HG02642 (cell line): ENCODE results near the gene IGFL4.

Experiments used
- ATAC-seq: cut with Tn5 transposase; IDR thresholded peaks from one replicate; pipeline ENCODE4 v1.9.1; 2021; ENCODE audit warnings: mild to moderate bottlenecking; ENCODE audit not compliant: unreplicated experiment, poor library complexity

IGFL4 gene

DNA sequence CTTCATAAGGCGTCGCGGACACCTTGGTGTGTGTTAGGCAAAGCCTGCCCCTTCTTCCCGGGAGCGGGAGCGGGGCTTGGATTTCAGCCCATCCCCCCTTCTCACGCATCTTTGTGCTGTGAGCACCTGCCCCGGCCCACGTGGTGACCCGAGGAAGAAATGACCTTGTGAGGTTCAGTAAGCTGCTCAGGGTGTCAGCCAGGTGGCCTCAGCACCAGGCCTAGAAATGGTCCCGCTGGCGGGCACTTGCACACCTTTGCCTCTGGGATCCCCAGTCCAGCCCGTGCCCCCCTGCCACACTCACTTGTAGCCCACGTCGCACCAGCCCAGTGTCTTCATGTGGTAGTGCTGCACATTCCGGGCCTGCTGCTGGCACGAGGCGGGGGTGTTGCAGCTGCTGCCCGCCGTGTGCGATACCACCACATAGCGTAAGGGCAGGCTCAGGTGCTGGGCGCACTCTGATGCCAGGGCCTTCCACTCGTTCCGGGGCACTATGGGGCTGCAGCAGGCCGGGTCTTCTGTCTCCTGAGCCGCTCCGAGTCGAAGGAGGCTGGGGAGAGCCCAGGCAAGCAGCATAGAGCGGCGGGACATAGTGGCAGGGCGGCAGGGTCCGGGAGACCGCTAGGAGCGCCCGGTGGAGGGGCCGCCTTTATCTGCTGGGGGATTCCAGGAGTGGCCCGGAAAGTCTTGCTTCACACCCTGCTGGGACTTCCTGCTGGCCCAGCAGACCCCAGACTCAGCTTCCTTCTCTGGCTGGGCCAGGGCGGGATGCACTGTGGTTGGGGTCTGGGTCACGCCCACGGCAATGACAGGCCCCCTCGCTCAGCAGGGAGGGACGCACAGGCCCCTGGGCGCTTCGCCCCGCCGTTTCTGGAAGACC lies 18.1 kb downstream of the IGFL4 start, which contains the start of gene PGLYRP1:
TSS of gene PGLYRP1 (minus strand) at position 623 of the 880 bp plus-strand sequence. CDS start at position 591, 32 bp downstream.
- no peak for ATAC-seq

DNA sequence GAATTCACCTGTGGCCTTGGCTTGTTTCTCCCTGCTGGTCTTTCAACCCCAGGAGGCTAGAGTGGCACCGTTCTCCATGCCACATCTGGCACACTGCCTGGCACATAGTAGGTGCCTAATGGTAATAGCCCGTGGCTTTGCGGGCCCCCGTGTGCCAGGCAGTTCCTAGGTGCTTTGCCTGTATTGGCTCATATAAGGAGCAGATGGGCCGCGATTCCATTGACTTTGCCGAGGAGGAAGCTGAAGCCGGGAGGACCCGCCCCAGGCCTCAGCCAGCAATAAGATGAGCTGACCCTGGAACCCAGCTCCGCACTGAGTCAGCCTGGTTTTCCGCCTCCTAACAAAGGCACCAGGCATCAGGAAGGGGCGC lies 18.8 kb downstream of the IGFL4 start:
- ATAC-seq: no peak

DNA sequence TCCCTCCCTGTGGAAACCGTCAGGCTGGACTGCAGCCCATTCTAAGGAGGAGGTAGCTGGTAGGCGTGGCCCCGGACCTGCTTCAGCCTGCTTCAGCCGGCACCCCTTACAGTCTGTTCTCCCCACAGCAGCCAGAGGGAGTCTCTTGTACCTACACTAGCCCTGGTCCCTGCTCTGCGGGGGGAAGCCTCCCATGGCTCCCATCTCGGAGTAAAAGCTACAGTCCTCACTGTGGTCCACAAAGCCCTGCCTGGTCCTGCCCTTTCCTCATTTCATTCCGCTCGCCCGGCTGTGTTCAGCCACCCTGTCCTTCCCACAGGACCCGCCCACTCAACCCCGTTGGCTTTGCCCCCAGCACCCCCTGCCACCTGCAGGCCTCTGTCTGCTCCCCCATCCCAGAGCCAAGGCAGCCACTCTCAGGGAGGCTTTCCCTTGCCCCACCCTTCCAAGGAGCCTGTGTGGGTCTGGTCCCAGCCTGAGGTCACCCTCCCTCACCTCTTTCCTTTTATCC lies 19.2 kb downstream of the IGFL4 start:
- ATAC-seq: no peak

DNA sequence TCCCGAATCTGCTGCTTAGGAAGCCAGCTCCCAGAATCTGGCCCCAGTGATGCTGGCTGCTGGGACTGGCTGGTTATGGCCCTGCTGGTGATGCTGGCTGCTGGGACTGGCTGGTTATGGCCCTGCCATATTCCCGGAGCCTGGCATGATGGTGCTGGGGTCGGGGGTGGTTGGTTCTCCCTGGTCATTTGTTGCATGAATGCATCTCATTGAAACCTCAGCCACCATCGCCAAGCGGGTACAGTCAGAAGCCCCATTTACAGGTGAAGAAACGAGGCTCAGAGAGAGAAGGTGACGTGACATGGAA lies 20.0 kb downstream of the IGFL4 start:
- no peak for ATAC-seq

DNA sequence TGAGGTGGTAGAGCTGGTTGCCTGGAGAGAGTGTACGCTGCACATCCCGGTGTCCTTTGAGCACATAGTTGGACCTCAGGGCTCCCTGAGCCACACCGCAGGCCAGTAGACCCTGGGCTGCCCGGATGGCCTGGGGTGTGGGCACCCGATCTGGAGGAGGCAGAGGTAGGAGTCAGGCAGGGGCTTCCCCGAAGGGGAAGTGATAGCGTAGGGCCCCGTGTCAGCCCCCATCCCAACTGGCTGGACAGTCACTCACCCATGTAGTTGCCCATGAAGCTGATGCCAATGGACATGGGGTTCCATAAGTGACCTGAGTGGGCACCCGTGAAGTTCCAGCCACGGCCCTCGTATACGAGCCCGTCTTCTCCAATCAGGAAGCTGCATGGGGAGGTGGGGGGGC lies 21.5 kb downstream of the IGFL4 start:
- ATAC-seq: no peak

DNA sequence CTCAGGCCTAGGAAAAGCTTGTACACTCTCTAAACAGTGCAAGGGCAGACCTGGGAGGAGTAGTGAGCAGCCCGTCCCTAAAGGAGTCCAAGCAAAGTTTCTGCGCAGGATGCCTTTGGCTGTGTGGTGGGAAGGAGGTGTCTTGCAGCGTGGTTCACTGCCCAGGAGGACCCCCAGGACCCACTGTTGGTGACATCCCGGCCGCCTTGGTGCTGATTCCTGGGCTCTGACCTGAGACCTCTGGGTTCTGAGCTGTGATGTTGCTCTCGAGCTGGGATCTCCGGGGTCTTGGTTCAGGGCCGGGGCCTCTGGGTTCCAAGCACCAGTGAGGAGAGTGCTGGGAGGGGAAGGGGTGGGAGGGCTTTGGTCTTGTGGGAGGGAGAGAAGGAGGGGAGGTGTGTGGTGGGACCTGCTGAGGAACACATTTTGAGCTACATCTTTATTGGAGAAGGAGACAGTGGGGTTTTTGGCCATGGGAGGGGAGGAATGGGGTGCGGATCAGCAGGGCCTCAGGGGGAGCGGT lies 22.0 kb downstream of the IGFL4 start:
- ATAC-seq: no peak

DNA sequence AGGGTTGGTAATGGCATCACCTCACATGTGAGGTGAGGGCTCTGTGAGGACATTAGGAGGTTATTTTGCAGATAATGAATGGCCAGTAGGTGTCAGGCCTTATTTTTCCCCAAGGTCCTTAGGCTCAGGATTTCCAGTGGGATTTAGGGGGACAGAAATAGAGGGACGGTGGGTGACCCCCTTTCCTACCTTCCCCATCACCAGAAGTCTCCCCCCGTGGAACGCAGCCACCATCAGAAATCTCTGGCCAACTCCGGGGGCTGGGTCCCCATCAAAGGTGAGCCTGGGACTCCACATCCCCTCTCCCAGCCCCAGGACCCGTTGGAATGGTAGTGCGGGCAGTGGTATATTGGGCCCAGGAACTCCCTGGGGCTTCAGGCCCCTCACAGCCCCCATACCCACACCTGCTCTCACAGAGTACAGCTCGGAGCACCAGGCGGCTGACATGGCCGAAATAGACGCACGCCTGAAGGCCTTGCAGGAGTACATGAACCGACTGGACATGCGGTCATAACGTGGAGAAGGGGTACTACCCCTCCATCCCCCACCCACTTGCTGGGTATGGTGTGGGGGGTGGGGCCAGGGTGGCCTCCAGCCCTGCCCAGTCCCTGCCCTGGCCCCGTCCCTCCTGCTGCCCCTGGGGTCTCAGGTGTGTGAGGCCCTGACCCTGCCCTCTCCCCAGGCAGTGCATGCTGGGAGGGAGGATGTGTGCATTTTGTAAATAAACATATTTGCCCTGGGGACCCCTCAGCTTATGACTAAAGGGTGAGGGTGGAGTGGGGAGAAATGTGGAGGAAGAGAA lies 22.7 kb downstream of the IGFL4 start:
- ATAC-seq: no peak

DNA sequence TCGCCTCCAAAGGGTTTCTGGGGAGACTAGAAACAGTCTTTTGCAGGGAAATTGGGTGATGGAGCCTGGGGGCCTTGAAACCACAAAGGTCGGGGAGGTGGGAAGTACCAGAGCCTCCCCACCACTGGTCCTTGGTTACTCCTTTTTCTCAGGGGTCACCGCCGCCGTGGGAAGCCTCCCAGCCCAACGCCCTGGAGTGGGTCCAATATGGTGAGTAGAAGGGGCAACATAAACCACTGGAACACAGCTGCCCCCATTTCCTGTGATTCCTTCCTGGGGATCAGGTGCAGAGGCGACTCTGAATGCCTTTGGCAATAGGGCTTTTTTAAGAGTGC lies 23.7 kb downstream of the IGFL4 start:
- no peak for ATAC-seq

DNA sequence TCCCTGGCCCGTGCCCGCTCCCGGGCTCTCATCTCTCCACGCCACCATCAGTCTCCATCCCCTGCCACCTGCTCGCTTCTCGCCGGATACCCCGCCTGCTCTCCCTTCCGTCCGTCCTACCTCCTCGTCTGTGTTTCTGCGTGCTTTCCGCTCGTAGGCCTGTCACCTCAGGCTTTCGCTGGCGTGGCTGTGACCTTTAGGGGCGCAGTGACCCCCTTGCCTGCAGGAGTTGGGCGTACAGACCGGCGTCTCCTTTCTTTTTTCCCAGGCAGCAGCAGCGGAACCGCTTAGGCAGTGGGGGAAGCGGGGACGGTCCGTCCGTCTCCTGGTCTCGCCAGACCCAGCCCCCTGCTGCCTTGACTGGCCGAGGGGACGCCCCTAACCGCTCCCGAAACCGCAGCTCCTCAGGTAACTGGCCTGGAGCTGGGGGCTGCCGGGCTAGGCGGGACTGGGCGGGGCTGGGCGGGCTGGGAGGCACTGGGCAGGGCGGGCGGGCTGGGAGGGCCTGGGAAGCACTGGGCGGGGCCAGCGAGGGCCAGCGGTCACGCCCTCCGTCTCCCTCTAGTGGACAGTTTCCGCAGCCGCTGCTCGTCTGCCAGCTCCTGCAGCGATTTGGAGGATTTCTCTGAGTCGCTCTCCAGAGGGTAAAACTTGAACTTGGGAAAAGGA lies 24.2 kb downstream of the IGFL4 start:
- peak; percentile 61 for ATAC-seq

DNA sequence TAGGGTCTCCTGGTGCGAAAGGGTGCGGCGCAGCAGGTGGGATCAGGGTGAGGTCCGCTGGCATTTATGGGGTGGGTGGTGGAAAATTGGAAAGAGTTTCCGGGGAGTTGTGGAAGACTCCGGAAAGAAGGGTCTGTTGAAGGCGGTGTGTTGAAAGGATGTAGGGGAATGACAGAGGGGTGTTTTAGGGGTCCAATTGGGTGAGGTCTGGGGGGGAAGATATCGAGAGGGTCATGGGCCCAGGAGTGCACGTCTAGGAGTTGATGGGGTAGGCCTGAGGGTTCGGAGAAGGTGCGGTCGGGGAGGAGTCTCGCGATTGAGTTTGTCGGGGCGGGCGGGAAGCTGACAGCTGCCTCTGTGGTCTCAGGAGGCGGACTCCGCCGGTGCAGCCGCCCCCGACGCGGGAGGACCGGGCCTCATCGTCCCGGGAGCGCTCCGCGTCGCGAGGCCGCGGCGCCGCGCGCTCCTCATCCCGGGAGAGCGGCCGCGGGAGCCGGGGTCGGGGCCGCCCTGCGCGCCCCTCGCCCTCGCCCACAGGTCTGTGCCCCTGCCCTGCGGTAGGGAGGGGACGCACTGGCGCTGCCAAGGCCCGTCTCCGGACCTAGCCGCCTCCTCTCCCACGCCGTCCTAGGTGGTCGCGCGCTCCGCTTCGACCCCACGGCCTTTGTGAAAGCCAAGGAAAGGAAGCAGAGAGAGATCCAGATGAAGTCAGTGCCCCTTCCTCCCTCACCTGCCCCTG lies 24.9 kb downstream of the IGFL4 start:
- ATAC-seq: peak; percentile 12

DNA sequence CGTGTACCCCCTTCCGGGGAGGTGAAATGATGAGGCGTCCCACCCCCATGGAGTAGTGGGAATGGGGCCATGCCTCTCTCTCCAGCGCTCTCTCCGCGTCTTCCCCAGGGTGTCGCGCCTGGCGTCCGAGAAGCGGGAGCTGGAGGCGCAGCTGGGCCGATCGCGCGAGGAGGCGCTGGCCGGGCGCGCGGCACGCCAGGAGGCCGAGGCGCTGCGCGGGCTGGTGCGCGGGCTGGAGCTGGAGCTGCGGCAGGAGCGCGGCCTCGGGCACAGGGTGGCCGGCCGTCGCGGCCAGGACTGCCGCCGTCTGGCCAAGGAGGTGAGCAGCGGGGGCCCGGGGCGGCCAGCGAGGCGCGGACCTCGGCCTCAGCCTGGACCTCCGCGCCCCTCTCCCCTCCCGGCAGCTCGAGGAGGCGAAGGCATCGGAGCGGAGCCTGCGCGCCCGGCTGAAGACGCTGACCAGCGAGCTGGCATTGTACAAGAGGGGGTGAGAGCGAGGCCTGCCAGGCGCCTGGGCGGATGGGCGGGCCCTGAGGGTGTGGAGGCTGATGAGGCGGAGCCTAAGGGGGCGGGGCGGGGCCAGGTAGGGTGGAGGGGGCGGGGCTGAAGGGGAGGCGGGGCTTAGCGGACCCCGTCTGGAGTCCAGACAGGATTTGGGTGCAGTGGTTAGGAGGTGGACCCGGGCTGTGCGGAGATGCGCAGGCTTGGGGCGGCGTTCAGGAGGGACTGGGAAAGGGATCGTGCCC lies 25.7 kb downstream of the IGFL4 start:
- ATAC-seq: no peak

DNA sequence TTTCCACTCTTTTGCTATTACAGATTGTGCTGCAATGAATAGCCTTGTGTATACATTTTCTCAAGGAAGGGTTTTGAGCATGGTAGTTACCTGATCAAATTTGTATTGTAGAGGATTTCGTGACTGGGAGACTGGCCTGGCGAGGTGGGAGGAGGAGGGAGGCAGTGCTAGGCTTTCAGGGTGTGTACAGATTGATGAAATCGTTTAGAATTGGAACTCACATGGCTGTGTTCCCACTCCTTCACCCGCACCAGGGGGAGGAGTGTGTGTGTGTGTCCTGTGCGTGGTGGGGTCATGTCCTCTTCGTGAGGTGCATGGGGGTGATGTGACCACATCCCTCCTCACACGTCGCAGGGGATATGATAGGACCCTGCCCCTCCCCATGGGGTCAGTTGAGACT lies 26.3 kb downstream of the IGFL4 start:
- ATAC-seq: no peak

DNA sequence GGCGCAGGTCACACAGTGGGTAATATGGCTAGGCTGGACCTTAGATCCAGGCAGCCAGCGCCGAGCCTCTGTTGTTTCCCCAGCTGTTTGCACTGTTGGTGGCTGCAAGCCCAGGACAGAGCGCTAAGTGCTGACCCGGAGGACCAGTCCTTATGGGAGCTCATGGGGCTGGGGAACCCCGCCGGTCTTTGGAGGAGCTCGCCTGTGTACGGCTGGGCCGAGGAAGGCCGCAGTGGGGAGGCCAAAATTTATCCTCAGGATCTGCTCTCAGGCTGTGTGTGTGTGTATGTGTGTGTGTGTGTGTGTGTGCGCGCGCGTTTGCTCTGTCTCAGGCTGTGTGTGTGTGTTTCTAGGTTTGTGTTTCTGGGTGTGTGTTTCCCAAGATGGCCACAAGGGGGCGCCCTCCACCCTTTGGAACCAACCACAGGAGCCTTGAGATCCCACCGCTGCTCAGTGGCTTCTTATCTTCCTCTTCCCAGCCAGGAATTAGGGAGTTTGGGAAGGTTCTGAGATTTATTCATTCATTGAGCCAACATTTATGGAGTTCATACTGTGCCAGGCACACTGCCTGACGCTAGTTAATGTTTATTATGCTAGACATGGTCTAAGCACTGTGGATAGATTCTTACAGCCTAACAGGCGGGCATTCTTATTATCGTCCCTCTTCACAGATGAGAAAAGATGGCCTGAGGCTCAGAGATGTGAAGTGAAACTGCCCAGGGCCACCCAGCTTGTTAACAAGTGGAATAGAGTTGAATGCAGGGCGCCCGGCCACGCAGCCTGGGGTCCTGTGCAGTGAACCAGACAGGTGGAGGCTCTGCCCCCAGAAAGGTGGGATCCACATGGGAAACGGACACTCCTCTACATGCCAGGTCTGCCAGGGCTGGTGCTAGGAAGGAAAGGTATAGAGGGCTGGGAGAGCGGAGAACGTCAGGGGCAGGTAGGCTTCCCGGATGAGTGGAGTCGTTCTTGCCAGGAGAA lies 31.0 kb downstream of the IGFL4 start:
- no peak for ATAC-seq

DNA sequence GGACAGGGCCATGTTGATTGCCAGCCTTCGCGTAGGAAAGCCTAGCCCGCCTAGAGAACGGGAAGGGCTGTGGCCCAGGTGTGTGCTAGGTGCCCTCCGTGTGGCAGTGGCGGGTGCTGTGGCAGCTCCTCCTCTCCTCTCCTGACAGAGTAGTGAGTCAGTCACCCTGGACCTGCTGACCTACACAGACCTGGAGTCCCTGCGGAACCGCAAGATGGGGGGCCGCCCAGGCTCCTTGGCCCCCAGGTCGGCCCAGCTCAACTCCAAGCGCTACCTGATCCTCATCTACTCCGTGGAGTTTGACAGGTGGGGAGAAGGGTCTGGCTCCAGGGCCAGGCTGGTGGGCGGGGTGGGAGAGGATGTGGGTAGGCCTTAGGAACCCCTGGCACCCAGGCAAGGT lies 34.4 kb downstream of the IGFL4 start:
- ATAC-seq: no peak

DNA sequence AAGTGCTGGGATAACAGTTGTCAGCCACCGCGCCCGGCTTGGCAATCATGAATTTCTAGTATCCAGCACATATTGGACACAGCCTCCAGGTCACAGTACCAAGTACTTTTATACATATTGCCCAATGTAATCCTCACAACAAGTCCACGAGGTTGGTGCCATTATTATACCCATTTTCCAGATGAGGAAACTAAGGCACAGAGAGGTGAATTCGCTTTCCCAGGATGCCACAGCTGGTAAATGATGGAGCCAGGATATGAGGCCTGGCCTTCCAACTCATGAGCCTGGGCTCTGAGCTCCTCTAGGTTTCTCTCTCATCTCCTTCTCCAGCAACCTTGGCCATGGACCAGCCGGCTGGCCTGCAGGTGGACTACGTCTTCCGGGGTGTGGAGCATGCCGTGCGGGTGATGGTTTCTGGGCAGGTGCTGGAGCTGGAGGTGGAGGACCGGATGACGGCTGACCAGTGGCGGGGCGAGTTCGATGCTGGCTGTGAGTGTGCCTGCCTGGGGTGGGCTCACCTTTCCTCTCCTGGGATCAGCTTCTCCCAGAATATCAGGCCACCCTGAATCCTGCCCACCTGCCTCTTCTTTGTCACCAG lies 38.0 kb downstream of the IGFL4 start:
- no peak for ATAC-seq

DNA sequence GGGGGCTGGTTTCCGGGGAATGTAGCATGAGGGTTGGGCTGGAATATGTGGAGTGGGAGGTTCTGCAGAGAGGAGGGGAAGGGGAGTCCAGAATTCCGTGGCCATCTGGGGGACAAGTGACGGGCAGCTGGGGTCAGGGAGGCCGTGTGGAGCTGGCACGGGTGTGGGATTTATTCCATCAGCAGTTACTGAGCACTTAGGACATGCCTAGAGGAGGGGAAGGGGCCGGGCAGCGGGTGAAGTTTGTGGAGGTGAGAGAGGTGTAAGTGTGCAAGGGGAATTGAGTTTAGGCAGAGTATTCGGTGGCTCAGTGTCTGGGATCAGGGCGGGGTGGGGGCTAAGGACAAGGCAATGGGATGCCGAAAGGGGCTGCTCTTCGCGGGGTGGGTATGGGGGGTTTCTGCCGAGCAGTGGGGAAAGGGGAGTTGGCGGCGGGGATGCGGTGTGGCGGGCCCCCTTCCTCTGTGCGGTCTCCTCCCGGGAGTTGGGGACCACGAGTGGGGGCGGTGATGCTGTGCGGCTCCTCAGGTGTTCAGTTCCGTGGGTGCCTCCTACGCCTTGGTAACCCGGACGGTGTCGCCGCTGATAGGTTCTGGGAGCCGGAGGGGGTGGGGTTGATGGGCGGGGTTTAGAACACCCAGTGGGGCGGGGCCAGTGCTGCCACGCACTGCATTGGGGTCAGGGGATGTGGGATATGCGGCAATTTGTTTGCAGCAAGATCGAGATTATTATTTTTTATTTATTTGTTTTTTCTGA lies 40.1 kb downstream of the IGFL4 start:
- no peak for ATAC-seq

DNA sequence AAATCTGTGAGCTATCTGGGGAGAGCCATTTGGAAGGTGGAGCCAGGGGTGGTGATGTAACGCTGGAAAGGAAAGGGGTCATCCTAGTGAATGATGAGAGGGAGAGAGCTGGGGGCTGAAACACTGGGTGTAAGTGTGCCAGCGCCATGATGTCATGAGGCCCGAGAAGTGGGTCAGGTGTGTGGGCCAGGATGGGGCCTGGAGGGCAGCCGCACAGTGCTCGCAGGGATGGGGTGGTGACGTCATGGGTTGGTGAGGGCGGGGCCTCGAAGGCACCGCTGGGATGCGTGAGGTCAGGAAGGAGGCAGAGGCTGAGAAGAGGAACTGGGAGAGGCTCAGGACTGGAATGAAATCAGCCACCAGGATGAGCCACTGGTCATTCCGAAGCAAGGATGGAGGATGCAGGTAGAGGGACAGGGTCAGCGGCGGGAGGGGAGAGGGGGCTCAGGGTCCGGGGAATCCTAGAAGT lies 41.1 kb downstream of the IGFL4 start:
- no peak for ATAC-seq
